Heart left ventricle (tissue), 16 donors: ENCODE data around the gene PCDHGA1. TPM values are rescaled to one million over a fixed set of nuclear protein-coding genes. Genes with fewer than 3 reads are reported as not detected.
"Not testable (repeated sequence)": the region's sequence is repeated elsewhere in the genome, so short reads cannot be mapped to it uniquely, and the experiment has no call there.

Experiments used
- ATAC-seq, 4 donors: fragments of 200-7000 bp; cut with Tn5 transposase; one replicate each; pipeline ENCODE4 v1.9.1; 2020 to 2022; ENCODE audit warnings: moderate library complexity in 4 of 4, mild to moderate bottlenecking in 3 of 4, moderate number of reproducible peaks in 1 of 4
- DNase-seq, 5 donors: peaks; one replicate each; pipeline ENCODE4 v3.0.0-alpha.2; 2020
- H3K27ac ChIP-seq, 12 donors: fragments of 200-600 bp; sonication (generic) in 4 of 12; one replicate each; pipeline versions ENCODE4 v1.5.0 to v1.8.0; 2016 to 2022; ENCODE audit warnings: mild to moderate bottlenecking in 2 of 12
- H3K27me3 ChIP-seq, 9 donors: fragments of 200-600 bp; sonication (generic) in 2 of 9; one replicate each; pipeline versions ENCODE4 v1.5.1 to v1.8.0; 2016 to 2022; ENCODE audit warnings: mild to moderate bottlenecking in 3 of 9
- H3K36me3 ChIP-seq, 9 donors: fragments of 200-600 bp; sonication (generic) in 2 of 9; one replicate each; pipeline versions ENCODE4 v1.5.0 to v1.8.0; 2018 to 2022; ENCODE audit warnings: mild to moderate bottlenecking in 2 of 9
- H3K4me1 ChIP-seq, 12 donors: fragments of 200-600 bp; sonication (generic) in 4 of 12; one replicate each; pipeline versions ENCODE4 v1.5.0 to v1.8.0; 2016 to 2022; ENCODE audit warnings: mild to moderate bottlenecking in 3 of 12
- H3K4me3 ChIP-seq, 12 donors: fragments of 200-600 bp; sonication (generic) in 4 of 12; one replicate each; pipeline versions ENCODE4 v1.5.0 to v1.8.0; 2017 to 2022; ENCODE audit warnings: mild to moderate bottlenecking in 9 of 12, moderate library complexity in 4 of 12
- H3K9me3 ChIP-seq, 12 donors: fragments of 200-600 bp; sonication (generic) in 4 of 12; one replicate each; pipeline versions ENCODE4 v1.5.0 to v1.8.0; 2016 to 2022; ENCODE audit warnings: mild to moderate bottlenecking in 1 of 12
- CTCF ChIP-seq, 12 donors: fragments of 200-600 bp; sonication (generic) in 4 of 12; IDR thresholded peaks; one replicate each; pipeline versions ENCODE4 v1.5.0 to v1.8.0; 2018 to 2022; ENCODE audit warnings: antibody characterized with exemption in 12 of 12, mild to moderate bottlenecking in 5 of 12
- POLR2A ChIP-seq, 2 donors: fragments of 450-650 bp; IDR thresholded peaks; one replicate each; pipeline ENCODE4 v1.6.1; 2017; ENCODE audit warnings: antibody characterized with exemption in 2 of 2, mild to moderate bottlenecking in 2 of 2, moderate library complexity in 2 of 2
- WGBS, 4 donors: extraction: QIAGEN DNeasy Blood & Tissue Kit in 2 of 4; methylation state at CpG; one replicate each; pipeline versions ENCODE4 v1.1.5 to v1.1.7; 2013 to 2018; 5-methylcytosine and 5-hydroxymethylcytosine counted together
- intact Hi-C, 10 donors: fragments of 100-400 bp; cut with DNase I; formaldehyde crosslinking; loops; one replicate each; pipeline versions ENCODE4 v1.11.1 to v1.14.2; 2022
- polyA plus RNA-seq, 2 donors: library from polyadenylated mRNA; stranded (reverse); fragments of 200-250 nt; gene quantifications; one replicate each; pipeline ENCODE4 v1.2.3, GENCODE V29; 2013
- total RNA-seq, 9 donors: library from RNA; depleted of rRNA in 2 of 9; stranded (reverse); fragments of >200 nt in 2 of 9; fragmentation: NEBNext Ultra II Directional in 3 of 9; extraction: Animal tissue kit (Norgen Biotek cat#: 25700) in 3 of 9; gene quantifications; one replicate each; pipeline versions ENCODE4 v1.1.0 to v1.2.4, GENCODE V29; 2016 to 2023
- donor health status: ischemic (EF 13 %, LVEDD 7.1; RV severe dilation, severe dysfunction).
- donor health status: healthy with polysubstance abuse.
- donor health status: DM: no; HTN: yes; CAD: no.
- donor health status: DM: no; HTN: no; CAD: no.
- donor health status: ischemic (EF 25% LVEDD 6.9; RV normal size, moderate dysfunction).
- donor health status: ischemic (EF 25% LVEDD 5.7; RV mildly dilated, moderate dysfunction).
- donor health status: healthy.
- donor health status: DM: yes; HTN: yes; CAD: no.
- donor health status: ischemic (EF 35%, LVEDD 5.7; RV mildly dilated, moderate dysfunction).
- donor health status: nonischemic (EF 11% LVEDD 7.7; RV severe dilation, severe dysfunction).
- donor health status: DM: yes; HTN: yes; CAD: no.
- donor health status: PGD.
- donor health status: ischemic (EF 29% LVEDD 5.4; RV normal size, mild dysfunction).
- donor health status: nonischemic (EF 23%, LVEDD 6.1; RV moderate dilation, normal function).

PCDHGA1 gene
- total and polyA plus RNA-seq, 11 donors, result 1.3 to 4.9 (median 3.1) TPM

DNA sequence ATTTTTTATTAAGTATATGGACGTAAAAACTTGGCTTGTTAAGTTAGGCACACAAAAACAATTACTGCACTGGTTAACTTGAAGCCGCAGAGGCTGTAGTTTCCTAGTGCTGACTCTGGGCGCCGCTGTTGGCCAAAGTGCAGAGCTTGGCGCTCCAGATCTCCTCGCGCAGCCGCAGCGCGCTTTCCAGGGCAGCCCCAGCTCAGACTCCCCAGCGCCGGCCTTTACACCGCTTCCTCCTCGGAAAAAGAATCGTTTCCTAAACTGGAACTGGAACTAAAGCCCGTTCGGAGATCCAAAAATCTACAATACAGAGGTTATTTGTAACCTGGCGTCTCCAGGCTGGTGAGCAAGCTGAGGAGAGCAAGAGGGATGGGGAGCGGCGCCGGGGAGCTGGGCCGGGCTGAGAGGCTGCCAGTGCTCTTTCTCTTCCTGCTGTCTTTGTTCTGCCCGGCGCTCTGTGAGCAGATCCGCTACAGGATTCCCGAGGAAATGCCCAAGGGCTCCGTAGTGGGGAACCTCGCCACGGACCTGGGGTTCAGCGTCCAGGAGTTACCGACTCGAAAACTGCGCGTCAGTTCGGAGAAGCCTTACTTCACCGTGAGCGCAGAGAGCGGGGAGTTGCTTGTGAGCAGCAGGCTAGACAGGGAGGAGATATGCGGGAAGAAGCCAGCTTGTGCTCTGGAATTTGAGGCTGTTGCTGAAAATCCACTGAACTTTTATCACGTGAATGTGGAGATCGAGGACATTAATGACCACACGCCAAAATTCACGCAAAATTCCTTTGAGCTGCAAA lies 67.6 kb downstream of the PCDHGA1 start, which contains the start of gene PCDHGB5:
Gene PCDHGB5 (plus strand): TSS at position 192 of the 796 bp plus-strand sequence. CDS start 181 bp downstream, at position 373.
- peak within 1 kb of the TSS in 10 of 12 donors; percentile 32 to 51 (median 42) for H3K4me3 ChIP-seq
- TF ChIP-seq CTCF (IDR thresholded peaks at IDR 0.05), result peak; percentile 40 to 72 (median 58)
- H3K36me3 ChIP-seq, intact Hi-C loops: not testable (repeated sequence)
- ATAC-seq (peak in 3 of 4 donors; percentile 88 to 96 (median 95)), DNase-seq (peak in 2 of 5 donors; percentile 70 to 78)
- WGBS, 4 donors, result 13 to 15% (median 14%) methylated on average over 25 to 26 of the region's 43 CpGs
- peaks cover 0 to 36% (median 0%) of the 10 kb centered on the region in 9 donors for H3K27me3 ChIP-seq
- H3K9me3 ChIP-seq, result peaks cover 0 to 97% (median 62%) of the 10 kb centered on the region in 12 donors
- H3K4me1 ChIP-seq, result peaks cover 0 to 12% (median 0%) of the 10 kb centered on the region in 12 donors
- peak within 1 kb of the TSS in 1 of 12 donors; percentile 20 for H3K27ac ChIP-seq

GRCh38 chr5:141398608-141399007 lies 68.3 kb downstream of the PCDHGA1 start:
- TF ChIP-seq CTCF (IDR thresholded peaks at IDR 0.05) (peak in 1 of 12 donors; percentile 8), POLR2A (IDR thresholded peaks at IDR 0.05) (no peak)
- 34 to 42% (median 39%) methylated on average over 14 to 15 of the region's 15 CpGs for WGBS, 4 donors
- intact Hi-C loops, result no loop called here
- H3K36me3 ChIP-seq, result peaks cover 0 to 4% (median 0%) of the 10 kb centered on the region in 9 donors
- H3K4me1 ChIP-seq, result peaks cover 0 to 12% (median 0%) of the 10 kb centered on the region in 12 donors
- H3K4me3 ChIP-seq, result peak overlapping the region in 2 of 12 donors; percentile 19 to 26
- peak in 2 of 4 donors; percentile 15 to 33 for ATAC-seq
- H3K27me3 ChIP-seq, result peaks cover 0 to 42% (median 0%) of the 10 kb centered on the region in 9 donors
- H3K9me3 ChIP-seq, result peaks cover 0 to 97% (median 59%) of the 10 kb centered on the region in 12 donors
- DNase-seq, result no peak
- no peak overlapping the region for H3K27ac ChIP-seq

- Histone ChIP-seq H3K9me3 (peaks cover 0 to 97% (median 59%) of the 10 kb centered on the region in 12 donors), H3K4me3 (peak overlapping the region in 1 of 12 donors; percentile 4), H3K4me1 (peaks cover 0 to 12% (median 0%) of the 10 kb centered on the region in 12 donors), H3K36me3 (peaks cover 0 to 4% (median 0%) of the 10 kb centered on the region in 9 donors), H3K27ac (no peak overlapping the region), H3K27me3 (peaks cover 0 to 43% (median 0%) of the 10 kb centered on the region in 9 donors)
- intact Hi-C loops, result loop anchor here in 2 of 10 donors (10.0 kb wide), 2 partner anchors 55 to 155 kb away; partner anchors contain the start of genes PCDHB15 (in 1 of the 2) and PCDHGA3 (in 1 of the 2)
- 30 to 57% (median 34%) methylated on average over 18 to 61 of the region's 61 CpGs for WGBS, 4 donors
- no peak for ATAC-seq
- no peak for DNase-seq
- TF ChIP-seq POLR2A (IDR thresholded peaks at IDR 0.05), result no peak
- no peak for TF ChIP-seq CTCF (IDR thresholded peaks at IDR 0.05)
Observed at GRCh38 chr5:141399555-141400258, 69.4 kb downstream of the PCDHGA1 start.
